Hippocampal formation (tissue), 2 donors: ENCODE measurements around the gene SLC35F3.
"Not testable (repeated sequence)": the region's sequence is repeated elsewhere in the genome, so short reads cannot be mapped to it uniquely, and the experiment has no call there.

Experiments
- DNase-seq, 2 donors: peaks; one replicate each; lab custom pipeline; 2025; lab: John Stamatoyannopoulos, UW

SLC35F3 gene

DNA sequence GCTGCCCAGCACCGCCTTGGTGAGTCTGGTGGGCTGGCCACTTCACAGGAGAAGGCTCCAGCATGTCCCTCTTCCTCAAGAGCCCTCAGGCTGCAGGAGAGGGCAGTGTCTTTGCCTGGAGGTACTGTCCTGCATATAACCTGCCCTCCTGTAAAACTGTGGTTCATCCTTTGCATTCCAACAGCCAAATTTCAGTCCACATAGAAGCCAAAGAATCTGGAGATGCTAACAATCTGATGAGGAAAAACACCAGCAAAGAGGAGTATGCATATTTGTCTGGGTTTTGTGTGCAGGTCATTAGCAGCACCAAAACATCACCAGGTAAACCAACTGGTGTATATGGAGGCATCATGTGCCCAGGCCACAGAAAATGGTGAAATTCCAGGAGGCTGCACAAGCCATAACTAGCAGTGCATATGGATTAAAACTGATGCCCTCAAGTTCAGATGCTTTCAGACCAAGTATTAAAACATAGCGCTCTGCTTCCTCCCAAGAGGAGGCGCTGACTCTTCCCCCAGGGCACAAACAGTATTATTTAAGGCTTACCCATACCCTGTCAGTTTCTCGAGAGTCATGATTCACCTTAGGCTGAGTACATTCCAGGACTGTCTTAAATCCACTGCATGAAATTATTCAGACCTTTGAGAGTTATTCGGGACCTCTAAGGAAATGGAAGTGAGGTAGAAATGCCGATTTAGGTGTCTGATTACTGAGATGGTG, 318.2 kb downstream of the SLC35F3 start:
- no peak for DNase-seq

- no peak for DNase-seq
Observed at GRCh38 chr1:234226113-234226818, 321.8 kb downstream of the SLC35F3 start.

GRCh38 chr1:234226819-234227165, 322.3 kb downstream of the SLC35F3 start:
- no peak for DNase-seq

- DNase-seq, result no peak
Observed at GRCh38 chr1:234229581-234230387, 325.3 kb downstream of the SLC35F3 start.

- no peak for DNase-seq
Observed at GRCh38 chr1:234230414-234230862, 326.0 kb downstream of the SLC35F3 start.

- DNase-seq, result no peak
Observed at GRCh38 chr1:234231061-234231892, 326.8 kb downstream of the SLC35F3 start.

DNA sequence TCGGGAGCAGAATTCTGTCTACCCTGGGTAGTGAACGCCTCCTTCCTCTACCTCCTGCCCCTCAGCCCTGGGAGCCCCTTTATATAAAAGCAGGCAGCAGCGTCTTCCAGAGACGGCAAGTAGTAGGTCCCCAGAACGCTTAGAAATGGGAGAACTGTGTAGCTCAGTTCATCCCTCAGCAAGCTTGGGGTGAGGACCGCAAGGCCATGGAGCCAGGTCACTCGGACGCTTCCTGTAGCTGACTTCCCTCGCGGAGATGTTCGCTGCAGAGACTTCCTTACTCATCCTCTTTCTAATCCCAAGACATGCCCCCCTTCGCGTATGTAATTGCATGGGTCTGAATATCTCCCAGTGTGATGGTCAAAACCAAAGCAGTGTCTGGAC, 327.4 kb downstream of the SLC35F3 start:
- DNase-seq, result no peak

- DNase-seq, result no peak
Observed at GRCh38 chr1:234234199-234234598, 329.7 kb downstream of the SLC35F3 start.

- DNase-seq, result no peak
Observed at GRCh38 chr1:234235434-234235881, 331.0 kb downstream of the SLC35F3 start.

- DNase-seq, result no peak
Observed at GRCh38 chr1:234237393-234237792, 332.9 kb downstream of the SLC35F3 start.

GRCh38 chr1:234238060-234238459, 333.6 kb downstream of the SLC35F3 start:
- no peak for DNase-seq

DNA sequence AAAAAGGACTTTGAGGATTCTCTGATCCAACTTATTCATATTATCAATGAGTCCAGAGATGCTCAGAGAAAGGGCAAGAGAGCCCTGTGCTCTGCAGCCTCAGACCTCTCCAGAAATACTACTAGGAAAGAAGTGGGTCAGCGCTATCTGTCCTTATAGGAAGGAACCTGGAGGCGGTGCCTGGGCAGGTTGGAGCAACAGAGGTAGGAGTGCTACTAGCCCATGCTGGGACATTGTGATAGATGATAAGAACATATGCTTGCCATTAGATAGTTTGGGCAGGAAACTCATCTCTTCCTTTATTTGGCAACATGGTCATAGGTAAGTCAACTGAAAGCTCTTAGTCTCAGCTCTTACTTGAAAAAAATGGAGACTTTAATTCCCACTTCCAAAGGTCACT, 335.0 kb downstream of the SLC35F3 start:
- no peak for DNase-seq

DNA sequence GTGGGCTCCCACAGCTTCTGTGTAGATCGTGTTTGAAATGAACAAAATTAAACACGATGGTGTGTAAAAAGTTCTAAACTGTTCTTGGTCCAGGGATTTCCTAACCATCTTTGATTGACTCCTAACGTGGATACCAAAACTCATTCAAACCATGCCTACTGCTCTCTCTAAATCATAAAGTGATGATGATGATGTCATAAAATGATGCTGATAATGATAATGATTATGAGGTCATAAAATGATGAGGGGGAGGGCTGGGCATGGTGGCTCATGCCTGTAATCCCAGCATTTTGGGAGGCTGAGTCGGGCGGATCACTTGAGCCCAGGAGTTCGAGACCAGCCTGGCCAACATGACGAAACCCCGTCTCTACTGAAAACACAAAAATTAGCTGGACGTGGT, 335.5 kb downstream of the SLC35F3 start:
- no peak for DNase-seq

DNA sequence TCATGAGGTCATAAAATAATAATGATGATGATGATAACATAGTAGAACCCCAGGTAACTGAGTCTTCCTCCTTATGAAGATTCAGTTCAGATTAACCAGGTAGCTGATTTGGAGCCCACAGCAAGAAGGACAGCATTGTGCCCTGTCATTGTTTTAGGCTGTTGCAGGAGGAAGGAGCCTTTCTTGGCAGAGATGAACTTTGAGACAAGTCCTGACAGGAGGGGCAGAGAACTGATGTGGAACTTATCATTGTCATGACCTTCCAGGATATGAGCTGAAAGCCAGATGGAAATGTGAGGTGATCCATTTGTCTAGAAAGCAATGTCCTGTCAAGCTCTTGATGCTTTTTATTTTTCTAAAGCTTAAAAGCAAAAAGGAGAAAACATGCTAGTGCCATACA, 336.2 kb downstream of the SLC35F3 start:
- no peak for DNase-seq

GRCh38 chr1:234241941-234242490, 337.5 kb downstream of the SLC35F3 start:
- no peak for DNase-seq

DNA sequence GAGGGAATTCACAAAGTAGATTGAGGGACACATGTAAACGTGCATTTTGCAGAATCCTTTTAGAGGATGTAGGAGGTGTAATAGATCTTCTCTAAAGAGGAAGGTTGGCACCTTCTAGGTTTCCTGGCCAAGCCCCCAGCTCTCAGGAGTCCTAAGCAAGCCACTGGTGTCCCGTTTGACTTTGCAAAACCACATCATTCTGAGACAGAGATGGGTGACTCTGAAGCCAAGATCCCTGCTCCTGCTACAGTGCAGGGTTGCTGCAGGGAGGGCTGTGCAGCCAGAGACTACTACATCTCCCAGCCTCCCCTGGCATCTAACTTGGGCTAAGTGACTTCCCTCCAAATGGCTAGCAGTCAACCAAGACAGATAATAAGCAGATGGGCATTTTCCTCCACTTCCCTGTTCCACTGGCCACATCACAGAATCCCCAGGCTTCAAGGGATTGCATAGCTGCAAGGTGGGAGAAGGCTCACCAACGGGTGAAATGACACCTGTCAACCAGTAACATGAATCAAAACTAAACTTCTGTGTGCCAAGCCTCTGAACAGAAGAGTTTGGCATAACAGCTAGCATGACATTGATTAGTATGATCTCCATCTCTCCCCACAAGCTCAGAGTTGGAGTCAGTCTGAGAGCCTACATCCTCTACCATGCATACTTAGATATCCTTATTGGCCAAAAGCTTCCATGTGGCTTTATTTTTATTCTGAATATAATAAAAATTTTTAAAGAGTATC, 339.2 kb downstream of the SLC35F3 start:
- DNase-seq, result no peak

GRCh38 chr1:234244482-234244881, 340.0 kb downstream of the SLC35F3 start:
- DNase-seq, result no peak

DNA sequence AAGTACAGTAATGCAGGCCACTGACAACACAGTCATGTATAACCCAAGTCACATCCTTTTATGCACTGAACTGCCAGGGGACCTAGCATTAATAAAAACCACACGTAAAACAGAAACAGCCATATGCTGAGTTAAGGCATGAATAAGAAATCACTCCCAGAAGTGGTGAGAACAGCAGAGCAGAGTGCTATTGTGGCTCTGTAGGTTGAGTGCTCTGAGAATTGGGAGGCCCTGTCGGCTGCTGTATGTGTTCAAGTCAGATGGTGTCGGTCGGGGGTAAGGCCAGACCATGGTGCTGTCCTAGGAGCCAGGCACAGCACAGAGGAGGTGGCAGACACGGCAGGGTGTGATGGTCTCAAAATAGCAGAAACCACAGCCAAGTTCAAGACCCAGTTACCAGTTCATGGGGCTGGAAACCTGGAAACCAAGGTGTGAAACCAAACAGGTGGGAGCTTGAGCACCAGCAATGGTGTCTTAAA, 342.2 kb downstream of the SLC35F3 start:
- no peak for DNase-seq

DNA sequence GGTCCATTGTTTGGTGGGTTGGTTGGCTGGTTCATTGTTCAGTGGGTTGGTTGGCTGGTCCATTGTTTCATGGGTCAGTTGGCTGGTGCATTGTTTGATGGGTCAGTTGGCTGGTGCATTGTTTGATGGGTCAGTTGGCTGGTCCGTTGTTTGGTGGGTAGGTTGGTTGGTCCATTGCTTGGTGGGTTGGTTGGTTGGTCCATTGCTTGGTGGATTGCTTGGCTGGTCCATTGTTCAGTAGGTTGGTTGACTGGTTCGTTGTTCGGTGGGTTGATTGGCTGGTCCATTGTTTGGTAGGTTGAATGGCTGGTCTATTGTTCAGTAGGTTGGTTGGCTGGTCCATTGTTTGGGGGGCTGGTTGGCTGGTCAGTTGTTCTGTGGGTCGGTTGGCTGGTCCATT, 343.3 kb downstream of the SLC35F3 start:
- not testable (repeated sequence) for DNase-seq

- no peak for DNase-seq
Observed at GRCh38 chr1:234250747-234251146, 346.3 kb downstream of the SLC35F3 start.

DNA sequence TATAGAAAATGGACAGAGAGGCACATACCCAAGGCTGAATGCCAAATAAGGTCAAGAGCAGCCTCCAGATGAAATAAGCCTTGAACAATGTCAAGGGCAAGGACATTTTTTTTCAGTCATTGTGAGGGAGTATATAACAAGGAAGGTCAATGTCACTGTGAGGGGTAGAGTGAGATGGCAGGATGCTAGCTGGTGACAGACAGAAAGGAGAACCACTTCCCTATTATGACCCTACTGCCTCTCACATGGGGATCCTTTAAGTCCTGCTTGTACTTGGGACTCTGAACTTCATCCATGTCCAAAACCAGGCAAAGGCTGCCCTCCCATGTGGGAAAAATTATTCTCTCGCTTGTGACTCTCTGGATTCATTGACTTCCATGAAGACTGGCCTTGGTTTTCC, 349.3 kb downstream of the SLC35F3 start:
- DNase-seq, result no peak
